ENCODE measurements around the gene CEP57L1.
"Not testable (repeated sequence)": the region's sequence is repeated elsewhere in the genome, so short reads cannot be mapped to it uniquely, and the experiment has no call there.

DNA sequence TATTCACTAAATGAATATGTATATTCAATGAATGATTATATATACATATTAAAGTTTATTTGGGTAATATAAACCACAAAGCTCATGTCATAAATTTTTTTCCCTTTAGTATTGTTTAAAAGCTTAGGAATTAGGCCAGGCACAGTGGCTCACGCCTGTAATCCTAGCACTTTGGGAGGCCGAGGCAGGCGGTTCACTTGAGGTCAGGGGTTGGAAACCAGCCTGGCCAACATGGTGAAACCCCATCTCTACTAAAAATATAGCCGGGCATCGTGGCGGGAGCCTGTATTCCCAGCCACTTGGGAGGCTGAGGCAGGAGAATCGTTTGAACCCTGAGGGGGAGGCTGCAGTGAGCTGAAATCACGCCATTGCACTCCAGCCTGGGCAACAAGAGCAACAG lies 11.2 kb upstream of the CEP57L1 start:
- TF ChIP-seq, protein P1, sequence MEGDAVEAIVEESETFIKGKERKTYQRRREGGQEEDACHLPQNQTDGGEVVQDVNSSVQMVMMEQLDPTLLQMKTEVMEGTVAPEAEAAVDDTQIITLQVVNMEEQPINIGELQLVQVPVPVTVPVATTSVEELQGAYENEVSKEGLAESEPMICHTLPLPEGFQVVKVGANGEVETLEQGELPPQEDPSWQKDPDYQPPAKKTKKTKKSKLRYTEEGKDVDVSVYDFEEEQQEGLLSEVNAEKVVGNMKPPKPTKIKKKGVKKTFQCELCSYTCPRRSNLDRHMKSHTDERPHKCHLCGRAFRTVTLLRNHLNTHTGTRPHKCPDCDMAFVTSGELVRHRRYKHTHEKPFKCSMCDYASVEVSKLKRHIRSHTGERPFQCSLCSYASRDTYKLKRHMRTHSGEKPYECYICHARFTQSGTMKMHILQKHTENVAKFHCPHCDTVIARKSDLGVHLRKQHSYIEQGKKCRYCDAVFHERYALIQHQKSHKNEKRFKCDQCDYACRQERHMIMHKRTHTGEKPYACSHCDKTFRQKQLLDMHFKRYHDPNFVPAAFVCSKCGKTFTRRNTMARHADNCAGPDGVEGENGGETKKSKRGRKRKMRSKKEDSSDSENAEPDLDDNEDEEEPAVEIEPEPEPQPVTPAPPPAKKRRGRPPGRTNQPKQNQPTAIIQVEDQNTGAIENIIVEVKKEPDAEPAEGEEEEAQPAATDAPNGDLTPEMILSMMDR (IDR thresholded peaks at IDR 0.05) = not testable (repeated sequence)
- not testable (repeated sequence) for TF ChIP-seq POLR2A (IDR thresholded peaks at IDR 0.05)

Measured in uterus (tissue), 2 donors.